ENCODE measurements around the gene CBX5.

CBX5 gene

GRCh38 chr12:54216797-54217661, 62.9 kb downstream of the CBX5 start:
- DNase-seq (ENCODE audit: low spot score): peak; percentile 74
- TF ChIP-seq, protein P1, sequence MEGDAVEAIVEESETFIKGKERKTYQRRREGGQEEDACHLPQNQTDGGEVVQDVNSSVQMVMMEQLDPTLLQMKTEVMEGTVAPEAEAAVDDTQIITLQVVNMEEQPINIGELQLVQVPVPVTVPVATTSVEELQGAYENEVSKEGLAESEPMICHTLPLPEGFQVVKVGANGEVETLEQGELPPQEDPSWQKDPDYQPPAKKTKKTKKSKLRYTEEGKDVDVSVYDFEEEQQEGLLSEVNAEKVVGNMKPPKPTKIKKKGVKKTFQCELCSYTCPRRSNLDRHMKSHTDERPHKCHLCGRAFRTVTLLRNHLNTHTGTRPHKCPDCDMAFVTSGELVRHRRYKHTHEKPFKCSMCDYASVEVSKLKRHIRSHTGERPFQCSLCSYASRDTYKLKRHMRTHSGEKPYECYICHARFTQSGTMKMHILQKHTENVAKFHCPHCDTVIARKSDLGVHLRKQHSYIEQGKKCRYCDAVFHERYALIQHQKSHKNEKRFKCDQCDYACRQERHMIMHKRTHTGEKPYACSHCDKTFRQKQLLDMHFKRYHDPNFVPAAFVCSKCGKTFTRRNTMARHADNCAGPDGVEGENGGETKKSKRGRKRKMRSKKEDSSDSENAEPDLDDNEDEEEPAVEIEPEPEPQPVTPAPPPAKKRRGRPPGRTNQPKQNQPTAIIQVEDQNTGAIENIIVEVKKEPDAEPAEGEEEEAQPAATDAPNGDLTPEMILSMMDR (IDR thresholded peaks at IDR 0.05; ENCODE audit: extremely low read depth, insufficient read depth, missing control alignments): peak; percentile 67
- in situ Hi-C loops (cut with MboI; ENCODE audit: low pct_unique_long_range_greater_than_20kb, low sequenced_read_pairs, unreplicated experiment): no loop called here

- DNase-seq (ENCODE audit: low spot score): peak; percentile 35
- in situ Hi-C loops (cut with MboI; ENCODE audit: low pct_unique_long_range_greater_than_20kb, low sequenced_read_pairs, unreplicated experiment): no loop called here
- TF ChIP-seq, protein P1 (IDR thresholded peaks at IDR 0.05; ENCODE audit: extremely low read depth, insufficient read depth, missing control alignments): no peak
These were observed 63.7 kb downstream of the CBX5 start for GRCh38 chr12:54215989-54216796.

GRCh38 chr12:54214553-54215406, 65.1 kb downstream of the CBX5 start:
- in situ Hi-C loops (cut with MboI; ENCODE audit: low pct_unique_long_range_greater_than_20kb, low sequenced_read_pairs, unreplicated experiment): no loop called here
- TF ChIP-seq, protein P1 (IDR thresholded peaks at IDR 0.05; ENCODE audit: extremely low read depth, insufficient read depth, missing control alignments): peak; percentile 99
- peak; percentile 90 for DNase-seq (ENCODE audit: low spot score)

DNA sequence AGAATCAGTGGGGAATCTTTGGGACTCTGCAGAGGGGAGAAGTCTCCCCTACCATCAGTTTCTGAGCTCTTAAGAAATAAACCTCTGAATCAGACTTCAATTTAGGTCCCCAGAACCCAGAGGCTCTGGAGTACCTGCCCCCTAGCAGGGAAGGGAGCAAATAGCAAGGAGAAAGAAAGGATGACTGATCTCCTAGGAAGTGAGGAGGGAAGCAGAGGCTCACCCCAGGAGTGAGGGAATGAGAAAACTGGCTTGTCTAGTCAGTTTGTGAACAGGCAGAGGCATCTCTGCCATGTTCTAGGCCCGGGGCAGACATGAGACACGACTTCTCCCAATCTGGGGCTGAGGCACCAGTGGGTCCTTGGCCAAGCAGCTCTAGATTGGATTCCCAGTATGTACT, 66.8 kb downstream of the CBX5 start:
- DNase-seq (ENCODE audit: low spot score): no peak
- TF ChIP-seq, protein P1 (IDR thresholded peaks at IDR 0.05; ENCODE audit: extremely low read depth, insufficient read depth, missing control alignments): no peak
- in situ Hi-C loops (cut with MboI; ENCODE audit: low pct_unique_long_range_greater_than_20kb, low sequenced_read_pairs, unreplicated experiment): no loop called here

DNA sequence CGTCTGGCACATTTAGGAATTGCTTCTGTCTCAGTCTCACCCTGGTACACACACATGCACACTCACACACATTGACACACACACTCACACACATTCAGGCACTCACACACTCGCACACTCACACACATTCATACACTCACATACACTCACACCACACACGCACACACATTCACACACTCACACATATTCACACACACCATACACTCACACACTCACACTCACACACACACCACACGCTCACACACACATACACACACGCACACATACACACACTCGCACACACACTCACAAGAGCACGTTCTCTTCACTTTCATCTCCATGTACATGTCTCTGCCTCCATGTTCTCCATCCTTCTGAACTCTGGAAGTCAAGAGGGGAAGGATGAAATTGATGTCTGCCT, 68.0 kb downstream of the CBX5 start:
- in situ Hi-C loops (cut with MboI; ENCODE audit: low pct_unique_long_range_greater_than_20kb, low sequenced_read_pairs, unreplicated experiment): no loop called here
- no peak for DNase-seq (ENCODE audit: low spot score)
- TF ChIP-seq, protein P1 (IDR thresholded peaks at IDR 0.05; ENCODE audit: extremely low read depth, insufficient read depth, missing control alignments): no peak

DNA sequence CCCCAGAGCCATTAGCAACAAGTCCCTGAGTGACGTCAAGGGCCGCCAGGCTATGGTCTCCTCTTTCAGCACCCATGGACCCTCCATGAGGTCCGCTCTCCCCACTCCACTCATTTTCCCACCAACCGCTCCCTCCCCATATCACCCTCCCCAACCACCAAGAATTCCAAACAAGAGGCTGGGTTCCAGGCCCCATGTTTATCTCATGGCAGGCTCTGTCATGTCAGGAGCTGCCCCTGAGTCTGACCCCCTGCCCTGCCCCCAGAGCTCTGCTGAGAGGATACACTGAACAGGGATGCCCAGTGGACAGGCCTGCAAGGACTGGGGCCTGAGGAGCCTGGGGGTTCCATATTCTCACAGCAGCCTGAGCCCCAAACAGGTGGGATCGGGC, 69.5 kb downstream of the CBX5 start:
- in situ Hi-C loops (cut with MboI; ENCODE audit: low pct_unique_long_range_greater_than_20kb, low sequenced_read_pairs, unreplicated experiment): no loop called here
- DNase-seq (ENCODE audit: low spot score): no peak
- TF ChIP-seq, protein P1 (IDR thresholded peaks at IDR 0.05; ENCODE audit: extremely low read depth, insufficient read depth, missing control alignments): no peak
